HG02852 (cell line): ENCODE data around the gene AK2.
"Not testable (repeated sequence)": the region's sequence is repeated elsewhere in the genome, so short reads cannot be mapped to it uniquely, and the experiment has no call there.

Experiments
- ATAC-seq: cut with Tn5 transposase; IDR thresholded peaks from one replicate; pipeline ENCODE4 v1.9.1; 2021; ENCODE audit warnings: mild to moderate bottlenecking, moderate library complexity; ENCODE audit not compliant: unreplicated experiment

AK2 gene

DNA sequence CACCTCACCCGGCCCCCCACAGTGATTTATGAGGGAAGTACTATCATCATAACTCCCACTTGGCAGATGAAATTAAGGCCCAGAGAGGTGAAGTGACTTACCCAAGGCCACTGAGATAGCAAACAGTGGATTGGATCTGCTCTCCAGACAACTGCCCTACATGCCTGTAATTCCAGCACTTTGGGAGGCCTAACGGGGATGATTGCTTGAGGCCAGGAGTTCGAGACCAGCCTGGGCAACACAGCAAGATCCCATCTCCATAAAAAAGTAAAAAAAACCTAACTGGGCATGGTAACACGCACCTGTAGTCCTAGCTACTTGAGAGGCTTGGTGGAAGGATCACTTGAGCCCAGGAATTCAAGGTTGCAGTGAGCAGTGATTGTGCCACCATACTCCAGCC lies 57.8 kb downstream of the AK2 start:
- no peak for ATAC-seq

DNA sequence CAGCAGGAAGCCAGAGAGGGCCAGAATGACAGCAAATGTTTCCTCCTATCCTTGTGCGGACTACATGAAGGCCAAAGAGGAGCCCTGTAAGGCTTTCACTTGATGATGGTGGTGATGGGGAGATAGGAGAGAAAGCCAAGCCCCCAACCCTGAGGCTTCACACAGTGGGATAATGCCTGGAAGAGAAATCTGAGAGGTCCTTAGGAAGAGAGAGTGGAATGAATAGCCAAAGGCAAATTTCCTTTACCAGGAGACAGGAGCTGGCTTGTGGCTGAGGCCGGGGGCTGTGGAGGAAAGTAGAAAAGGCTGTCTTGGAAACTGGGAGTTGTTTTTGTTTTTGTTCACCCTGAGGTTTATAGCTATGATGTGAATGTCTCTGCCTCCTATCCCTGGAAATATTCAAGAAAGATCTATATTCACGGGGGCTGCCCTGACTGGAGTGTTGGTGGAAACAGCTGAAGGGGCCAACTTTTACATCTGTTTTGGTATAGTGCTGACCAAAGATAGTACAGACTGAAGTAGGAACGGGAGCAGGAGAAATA lies 59.1 kb downstream of the AK2 start:
- ATAC-seq = no peak

DNA sequence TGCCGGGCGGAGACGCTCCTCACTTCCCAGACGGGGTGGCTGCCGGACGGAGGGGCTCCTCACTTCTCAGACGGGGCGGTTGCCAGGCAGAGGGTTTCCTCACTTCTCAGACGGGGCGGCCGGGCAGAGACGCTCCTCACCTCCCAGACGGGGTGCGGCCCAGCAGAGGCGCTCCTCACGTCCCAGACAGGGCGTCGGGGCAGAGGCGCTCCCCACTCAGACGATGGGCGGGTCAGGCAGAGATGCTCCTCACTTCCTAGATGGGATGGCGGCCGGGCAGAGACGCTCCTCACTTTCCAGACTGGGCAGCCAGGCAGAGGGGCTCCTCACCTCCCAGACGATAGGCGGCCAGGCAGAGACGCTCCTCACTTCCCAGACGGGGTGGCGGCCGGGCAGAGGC lies 61.6 kb downstream of the AK2 start:
- ATAC-seq = not testable (repeated sequence)

DNA sequence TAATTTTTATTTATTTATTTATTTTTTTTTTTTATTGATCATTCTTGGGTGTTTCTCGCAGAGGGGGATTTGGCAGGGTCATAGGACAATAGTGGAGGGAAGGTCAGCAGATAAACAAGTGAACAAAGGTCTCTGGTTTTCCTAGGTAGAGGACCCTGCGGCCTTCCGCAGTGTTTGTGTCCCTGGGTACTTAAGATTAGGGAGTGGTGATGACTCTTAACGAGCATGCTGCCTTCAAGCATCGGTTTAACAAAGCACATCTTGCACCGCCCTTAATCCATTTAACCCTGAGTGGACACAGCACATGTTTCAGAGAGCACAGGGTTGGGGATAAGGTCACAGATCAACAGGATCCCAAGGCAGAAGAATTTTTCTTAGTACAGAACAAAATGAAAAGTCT lies 63.2 kb downstream of the AK2 start:
- not testable (repeated sequence) for ATAC-seq

DNA sequence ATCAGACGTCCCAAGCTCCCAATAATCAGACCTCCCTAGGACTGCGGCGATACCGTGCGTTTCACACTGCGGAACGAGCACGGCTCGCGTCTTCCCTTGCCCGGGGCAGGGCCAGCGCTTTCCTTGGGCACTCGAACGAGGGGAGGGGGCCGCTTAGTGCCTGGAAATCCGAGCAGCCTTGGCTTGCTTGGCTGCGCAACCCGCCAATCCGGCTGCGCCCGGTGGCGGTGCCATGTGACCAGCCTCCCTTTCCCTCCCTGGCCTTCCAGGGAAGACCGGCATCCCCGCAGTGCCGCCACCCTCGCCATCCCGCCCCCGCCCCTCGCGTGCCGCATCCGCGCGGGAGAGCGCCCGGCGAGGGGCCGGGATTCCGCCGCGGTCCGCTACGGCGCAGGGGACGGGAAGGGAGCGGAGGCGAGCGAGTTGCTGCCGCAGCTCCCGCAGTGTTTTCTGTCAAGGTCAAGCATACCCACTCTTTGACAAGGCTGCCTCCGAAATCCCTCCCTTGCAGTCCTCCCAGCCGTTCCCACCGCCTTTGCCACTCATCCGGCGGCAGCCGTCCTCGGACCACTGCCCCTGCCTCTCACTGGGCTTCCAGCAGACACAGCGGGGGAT lies 63.8 kb downstream of the AK2 start:
- ATAC-seq = no peak

DNA sequence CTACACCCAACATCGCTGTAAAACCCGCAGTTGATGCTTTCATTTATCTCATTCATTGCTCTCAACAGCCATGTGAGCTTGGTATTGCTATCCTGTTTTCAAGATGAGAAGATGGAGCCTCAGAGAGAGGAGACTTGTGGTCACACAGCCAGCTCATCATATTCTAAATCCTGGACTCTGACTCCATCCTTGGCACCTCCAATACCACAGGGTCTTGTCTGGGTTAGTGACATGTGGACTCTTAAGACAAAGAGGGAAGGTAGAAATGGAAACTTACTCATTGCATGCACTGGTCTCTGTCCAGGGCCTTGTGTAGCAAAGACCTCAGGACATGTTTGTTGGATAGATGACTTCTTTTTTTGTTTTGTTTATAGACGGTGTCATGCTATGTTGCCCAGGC lies 65.1 kb downstream of the AK2 start:
- ATAC-seq = no peak

DNA sequence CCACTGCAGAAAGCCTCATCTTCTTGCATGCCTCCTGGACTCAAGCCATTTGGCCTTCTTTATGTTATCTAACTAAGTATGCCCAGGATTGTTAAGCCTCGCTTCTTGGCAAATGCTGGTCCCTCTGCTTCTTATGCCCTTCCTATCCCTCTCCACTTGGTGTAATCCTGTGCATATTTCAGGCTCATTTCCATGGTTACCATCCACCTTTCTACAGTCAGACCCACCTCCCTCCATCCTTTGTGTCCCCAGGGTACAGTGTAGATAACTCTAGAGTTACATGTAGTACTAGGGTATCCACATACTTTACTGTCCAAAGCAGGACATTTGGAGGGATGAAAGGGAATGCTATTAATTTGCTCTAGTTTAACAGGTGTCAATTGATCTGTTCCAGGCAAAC lies 65.5 kb downstream of the AK2 start:
- no peak for ATAC-seq

DNA sequence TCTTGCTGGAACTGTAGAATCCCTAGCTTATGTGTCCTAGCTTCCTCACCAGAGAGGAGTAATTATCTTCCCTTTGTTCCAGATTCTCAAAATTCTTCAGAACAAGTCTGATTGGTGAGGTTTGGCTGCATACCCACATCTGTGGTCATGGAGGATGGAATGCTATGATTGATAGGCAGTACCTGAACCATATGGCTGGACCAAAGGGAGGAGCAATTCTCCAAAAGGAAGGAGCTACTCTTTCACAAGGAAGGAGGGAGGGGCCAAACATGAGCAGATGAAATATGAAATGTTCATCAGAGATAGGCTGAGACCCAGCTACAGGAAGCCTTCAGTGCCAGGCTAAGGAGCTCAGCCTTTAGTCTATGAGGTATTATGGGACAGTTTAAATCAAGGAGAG lies 67.1 kb downstream of the AK2 start:
- ATAC-seq = no peak

DNA sequence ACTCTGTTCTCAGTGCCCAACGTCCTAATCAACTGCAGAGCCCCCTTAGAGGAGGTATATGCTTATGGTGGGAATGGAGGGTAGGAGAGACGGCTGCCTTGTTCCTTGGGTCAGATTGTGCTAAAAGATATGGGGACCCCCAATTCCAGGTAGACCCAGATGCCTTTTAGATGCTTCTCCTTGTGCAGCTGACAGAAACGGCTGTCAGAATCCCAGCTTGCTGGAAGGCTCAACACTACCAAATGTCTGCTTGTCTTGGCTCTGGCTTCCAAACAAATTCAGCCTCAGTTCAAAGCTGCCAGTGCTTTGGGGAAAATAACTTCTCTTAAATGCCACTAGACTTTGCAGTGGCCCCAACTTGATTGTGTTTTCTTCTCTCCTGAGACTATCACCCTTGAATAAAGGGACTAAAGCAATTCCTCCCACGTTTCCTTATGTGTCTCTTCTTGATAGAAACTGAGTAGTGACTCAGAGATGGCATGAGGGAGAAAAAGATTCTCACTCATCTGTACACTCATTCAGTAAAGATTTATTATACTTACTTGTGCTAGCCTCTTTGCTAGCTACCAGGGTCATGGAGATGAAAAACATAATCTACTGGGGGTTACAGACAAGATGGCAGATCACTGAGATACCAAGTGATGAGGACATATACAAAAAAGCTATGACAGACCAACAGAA lies 68.7 kb downstream of the AK2 start:
- ATAC-seq = no peak

DNA sequence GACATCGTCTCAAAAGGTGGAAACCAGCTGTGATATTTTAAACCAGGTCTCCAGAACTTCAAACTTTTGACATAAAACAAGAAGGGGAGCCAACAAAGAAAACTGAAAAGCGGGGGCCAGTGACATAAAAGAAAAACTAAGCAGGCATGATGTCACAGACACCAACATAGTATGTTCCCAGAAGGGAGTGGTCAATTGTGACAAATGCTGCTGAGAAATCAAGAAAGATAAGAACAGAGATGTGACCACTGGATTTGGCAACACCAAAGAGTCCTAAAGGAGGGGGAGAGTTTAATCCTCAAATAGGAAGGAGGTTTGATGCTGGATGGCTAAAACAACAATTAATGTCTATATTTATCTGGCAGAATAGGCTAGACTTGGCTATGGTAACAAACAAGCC lies 69.8 kb downstream of the AK2 start:
- ATAC-seq = no peak

DNA sequence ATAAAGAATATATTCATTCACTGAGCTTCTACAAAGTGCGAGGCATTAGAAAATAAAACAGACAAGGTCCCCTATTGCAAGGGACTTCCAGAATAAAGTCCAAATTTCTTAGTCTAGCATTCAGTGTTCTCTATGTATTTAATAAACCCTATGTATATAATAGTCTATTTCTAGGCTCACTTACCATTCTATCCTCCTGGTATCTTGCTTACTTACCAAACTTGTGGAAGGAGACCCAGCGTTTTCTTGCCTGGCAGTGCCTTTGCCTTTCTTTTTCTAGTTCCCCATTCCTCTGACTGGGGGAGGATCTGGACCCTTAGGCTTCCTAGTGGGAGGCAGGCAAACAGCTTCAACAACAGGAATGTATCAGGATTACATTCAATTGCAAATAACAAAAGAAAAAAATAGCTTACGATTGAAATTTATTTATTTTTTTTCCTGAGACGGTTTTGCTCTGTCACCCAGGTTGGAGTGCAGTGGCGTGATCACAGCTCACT lies 71.4 kb downstream of the AK2 start:
- ATAC-seq = no peak

DNA sequence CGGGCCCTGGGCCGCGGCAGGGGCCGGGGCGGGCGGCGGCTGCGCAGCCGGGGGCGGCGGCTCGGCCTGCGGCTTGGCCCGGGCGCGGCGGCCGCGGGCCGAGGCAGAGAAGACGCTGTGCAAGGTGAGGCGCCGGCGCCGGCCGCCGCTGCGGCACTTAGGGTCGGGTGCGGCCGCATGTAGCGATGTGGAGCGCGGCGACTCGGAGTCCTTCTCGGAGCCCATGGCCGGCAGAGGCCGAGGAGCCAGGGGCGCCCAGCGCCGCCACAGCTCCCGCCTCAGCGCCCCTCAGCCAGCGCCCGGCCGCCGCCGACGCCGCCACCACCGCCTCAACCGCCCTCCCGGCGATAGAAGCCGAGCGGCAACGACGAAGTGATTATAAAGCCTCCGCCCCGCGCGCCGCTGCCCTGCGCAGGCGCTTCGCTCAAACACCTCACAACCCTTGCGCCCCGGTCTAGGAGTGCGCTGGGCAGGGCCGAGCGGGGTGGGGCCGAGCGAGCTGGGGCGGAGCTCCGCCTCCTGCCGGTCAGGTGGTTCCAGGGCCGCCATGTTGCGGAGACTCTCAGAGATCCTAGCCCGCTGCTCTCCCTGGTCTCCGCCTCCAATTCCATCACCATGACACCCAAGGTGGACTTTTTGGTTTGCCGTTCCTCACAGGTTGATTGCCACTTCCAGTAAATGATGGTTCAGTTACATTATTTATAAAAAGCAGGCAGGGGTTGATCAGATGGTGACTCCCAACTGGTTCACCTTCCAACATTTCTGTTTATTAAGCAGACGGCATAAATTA lies 72.0 kb downstream of the AK2 start, which contains the start of gene RNF19B:
RNF19B (minus strand) TSS at position 349 of the 790 bp plus-strand sequence; CDS start at position 225, 124 bp downstream.
- ATAC-seq = peak; percentile 87

DNA sequence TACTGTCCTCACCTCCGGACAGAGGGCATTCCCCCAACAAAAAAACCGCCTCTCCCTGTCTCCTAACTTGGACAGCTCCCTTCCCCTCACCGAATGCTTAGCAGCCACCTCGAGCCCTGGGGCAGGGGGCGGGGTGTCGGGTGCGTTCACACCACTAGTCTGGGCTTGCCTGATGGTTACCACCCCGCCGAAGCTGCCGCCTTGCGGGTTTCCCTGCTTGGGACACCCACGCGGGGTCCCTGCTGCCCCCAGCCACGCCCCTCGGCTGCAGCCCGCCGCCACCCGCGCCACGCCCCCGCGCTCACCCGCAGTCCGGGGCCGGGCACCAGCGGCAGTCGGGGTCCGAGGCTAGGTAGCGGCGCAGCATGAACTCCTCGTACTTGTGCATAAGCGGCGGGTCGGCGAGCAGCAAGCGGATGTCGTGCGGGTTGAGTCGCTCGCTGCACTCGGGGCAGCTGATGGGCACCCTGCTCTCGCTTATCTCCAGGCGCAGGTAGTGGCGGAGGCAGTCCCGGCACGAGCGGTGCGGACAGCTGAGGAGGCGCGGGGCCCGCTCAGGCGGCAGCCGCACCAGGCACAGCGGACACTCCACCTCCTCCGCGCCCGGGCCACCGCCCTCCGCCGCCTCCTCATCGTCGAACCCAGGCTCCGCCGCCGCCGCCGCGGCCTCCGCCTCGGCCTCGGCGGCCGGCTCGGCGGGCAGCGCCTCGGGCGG lies 72.8 kb downstream of the AK2 start:
- ATAC-seq = peak; percentile 22

DNA sequence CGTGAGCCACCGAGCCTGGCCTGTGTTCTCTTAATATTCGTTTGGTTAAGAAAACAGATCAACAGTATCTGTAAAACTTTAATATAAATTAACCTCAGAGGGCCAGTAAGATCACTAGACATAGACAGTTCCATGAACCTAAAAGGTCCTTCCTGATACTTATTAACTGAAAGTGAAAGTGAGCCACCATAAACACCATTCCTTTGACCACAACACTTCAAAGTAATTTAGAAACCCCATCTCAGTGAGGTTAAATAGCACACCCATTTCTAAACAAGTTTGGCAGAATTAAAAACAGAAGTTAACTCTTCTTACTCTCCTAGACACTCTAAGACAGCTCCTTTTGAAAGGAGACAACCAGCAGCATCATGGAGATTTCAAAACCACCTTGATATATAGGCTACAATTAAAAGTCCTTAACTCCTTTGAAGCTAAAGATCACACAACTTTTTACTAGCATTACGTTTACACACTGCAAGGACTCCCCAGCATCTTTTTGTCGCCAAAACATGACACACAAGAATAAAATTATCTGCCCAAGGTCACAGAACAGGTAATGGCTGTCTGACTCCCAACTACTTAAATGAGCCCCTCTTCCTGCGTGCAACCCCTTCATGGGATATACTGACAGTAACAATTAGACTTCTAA lies 74.3 kb downstream of the AK2 start:
- no peak for ATAC-seq

DNA sequence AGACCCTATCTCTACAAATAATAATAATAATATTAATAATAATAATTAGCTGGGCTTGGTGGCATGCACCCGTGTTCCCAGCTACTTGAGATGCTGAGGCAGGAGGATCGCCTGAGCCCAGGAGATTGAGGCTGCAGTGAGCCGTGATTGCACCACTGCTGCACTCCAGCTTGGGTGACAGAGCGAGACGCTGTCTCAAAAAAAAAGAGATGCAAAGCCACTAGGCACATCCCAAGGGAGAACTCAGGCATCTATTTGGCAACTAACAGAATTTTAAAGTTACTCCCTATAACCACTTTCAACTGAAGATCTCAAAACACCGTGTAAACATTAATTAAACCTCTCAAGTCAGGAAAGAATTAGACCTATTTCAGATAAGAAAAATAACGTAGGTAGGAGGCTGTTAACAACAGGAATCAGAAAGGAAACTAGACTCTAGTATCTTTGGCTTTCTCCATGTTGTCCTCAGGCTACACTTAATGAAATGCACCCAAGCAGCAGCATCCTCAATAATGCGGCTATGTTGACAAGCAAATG lies 75.8 kb downstream of the AK2 start:
- no peak for ATAC-seq

DNA sequence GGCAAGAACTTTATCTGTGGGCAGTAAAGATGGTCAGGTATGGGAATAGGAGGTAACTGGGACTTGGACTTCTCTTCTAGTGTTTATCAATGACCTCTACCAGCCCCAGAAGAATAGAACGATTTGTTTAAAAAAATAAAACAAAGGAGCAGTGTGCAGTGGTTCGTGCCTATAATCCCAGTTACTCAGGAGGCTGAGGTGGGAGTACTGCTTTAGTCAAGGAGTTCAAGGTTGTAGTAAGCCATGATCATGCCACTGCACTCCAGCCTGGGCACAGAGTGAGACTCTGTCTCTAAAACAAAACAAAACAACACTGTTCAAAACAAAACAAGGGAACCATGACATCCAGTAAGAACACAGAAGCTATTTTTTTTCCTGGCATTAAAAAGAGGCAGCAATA lies 76.3 kb downstream of the AK2 start:
- no peak for ATAC-seq

DNA sequence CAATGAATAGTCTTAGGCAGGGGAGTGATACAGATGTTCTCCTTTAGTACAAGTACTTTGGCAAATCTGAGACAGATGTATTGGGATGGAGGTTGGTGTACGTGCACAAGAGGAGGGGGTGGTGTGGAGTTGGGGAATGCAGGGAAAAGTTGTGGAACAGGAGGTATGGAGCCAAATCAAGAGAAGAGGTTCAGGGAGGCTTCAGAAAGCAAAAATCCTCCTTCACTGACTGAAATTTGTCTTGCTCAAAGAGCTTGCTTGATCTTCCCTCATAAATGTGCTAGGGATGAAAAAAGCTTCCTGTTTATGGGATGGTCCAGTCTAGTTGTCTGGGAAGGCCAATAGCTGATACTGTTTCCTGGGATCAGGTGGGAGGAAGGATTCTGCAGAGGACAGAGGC lies 77.9 kb downstream of the AK2 start:
- no peak for ATAC-seq
